K562 (cell line): Measurements from ENCODE around the gene BCL2L13. TPM values are rescaled to one million over a fixed set of nuclear protein-coding genes. Genes with fewer than 3 reads are reported as not detected.

Experiments used
- ATAC-seq: fragments of 200-7000 bp; cut with Tn5 transposase; 3 replicates; pipeline ENCODE4 v1.9.1; 2020; ENCODE audit warnings: moderate library complexity
- BruUV-seq: library from RNA; stranded (reverse); fragments of 400-500 nt; replicated peaks from 2 replicates; lab custom pipeline; 2021; lab: Mats Ljungman, UMichigan
- CTCF ChIA-PET: fragments of 300-600 bp; formaldehyde crosslinking; extraction: SDS; loops from one replicate; lab custom pipeline; 2021; ENCODE audit warnings: low intra/inter-chr PET ratio; lab: Yijun Ruan, JAX
- POLR2A ChIA-PET: fragments of 300-600, 350-650 bp; sonication (Branson Sonifier 250); formaldehyde crosslinking; extraction: SDS; loops from one replicate; lab custom pipeline; 2021; ENCODE audit warnings: antibody characterized with exemption, inconsistent platforms; lab: Yijun Ruan, JAX
- DNase-seq, 4 experiments: peaks; one replicate each; pipeline versions ENCODE4 v3.0.0 to v3.0.0-alpha.2; 2011 to 2018; ENCODE audit warnings: low spot score in 3 of 4, mixed read lengths in 3 of 4; ENCODE audit errors: extremely low read depth in 1 of 4
- FAIRE-seq: peaks from 2 replicates; lab custom pipeline; 2011; peaks lifted over from hg19 to GRCh38; lab: Jason Lieb, UNC
- H2AFZ ChIP-seq: 2 replicates; pipeline ENCODE4 v1.6.0; 2011; ENCODE audit warnings: low read depth, low read length, control low read depth, inconsistent platforms
- H3K27ac ChIP-seq: fragments of 200-600 bp; 3 replicates; pipeline ENCODE4 v1.8.0; 2011; ENCODE audit warnings: low read depth, mild to moderate bottlenecking, control low read depth, inconsistent platforms, low read length, moderate library complexity, mixed read lengths; ENCODE audit errors: extremely low read depth
- H3K27me3 ChIP-seq, 2 experiments: fragments of 300-600 bp in 1 of 2; 2 replicates in 1 of 2; 3 replicates in 1 of 2; pipeline versions ENCODE4 v1.6.0 to v1.8.0; 2011; ENCODE audit warnings: inconsistent platforms in 2 of 2, low read length in 2 of 2, mild to moderate bottlenecking in 1 of 2, mixed read lengths in 1 of 2, moderate library complexity in 1 of 2; ENCODE audit not compliant: control insufficient read depth in 2 of 2, insufficient read depth in 2 of 2
- H3K36me3 ChIP-seq: fragments of 300-600 bp; 3 replicates; pipeline ENCODE4 v1.8.0; 2011; ENCODE audit warnings: mild to moderate bottlenecking, low read length, inconsistent platforms; ENCODE audit not compliant: control insufficient read depth, insufficient read depth
- H3K4me1 ChIP-seq, 2 experiments: fragments of 200-600 bp in 1 of 2; replicated peaks in 1 of 2; 2 replicates in 1 of 2; 3 replicates in 1 of 2; pipeline versions ENCODE4 v1.5.1 to v1.8.0; 2011; ENCODE audit warnings: inconsistent platforms in 2 of 2, low read length in 2 of 2, mild to moderate bottlenecking in 1 of 2, mixed read lengths in 1 of 2, moderate library complexity in 1 of 2; ENCODE audit not compliant: control insufficient read depth in 2 of 2, insufficient read depth in 2 of 2
- H3K4me2 ChIP-seq: 2 replicates; pipeline ENCODE4 v1.6.1; 2011; ENCODE audit warnings: low read length, control low read depth, inconsistent platforms, mixed read lengths; ENCODE audit not compliant: insufficient read depth
- H3K4me3 ChIP-seq: fragments of 200-600 bp; sonication (generic), shearing (Covaris generic); 2 replicates; pipeline ENCODE4 v1.5.1; 2016; ENCODE audit warnings: control low read depth, inconsistent platforms
- H3K79me2 ChIP-seq: fragments of 200-600 bp; 3 replicates; pipeline ENCODE4 v1.8.0; 2011; ENCODE audit warnings: low read length, inconsistent platforms; ENCODE audit not compliant: control insufficient read depth, insufficient read depth
- H3K9ac ChIP-seq, 2 experiments: 2 replicates each; pipeline versions ENCODE4 v1.6.0 to v1.6.1; 2011; ENCODE audit warnings: low read depth in 2 of 2, low read length in 2 of 2, control low read depth in 1 of 2, inconsistent platforms in 1 of 2, mild to moderate bottlenecking in 1 of 2, mixed read lengths in 1 of 2; ENCODE audit not compliant: insufficient read depth in 1 of 2
- H3K9me1 ChIP-seq: one replicate; pipeline ENCODE4 v1.6.0; 2011; ENCODE audit warnings: inconsistent platforms, mild to moderate bottlenecking, low read length, moderate library complexity; ENCODE audit not compliant: control insufficient read depth, insufficient read depth
- H3K9me3 ChIP-seq: replicated peaks from 2 replicates; pipeline ENCODE4 v1.5.1; 2011; ENCODE audit warnings: low read depth, low read length, inconsistent platforms; ENCODE audit not compliant: control insufficient read depth, insufficient read depth
- H4K20me1 ChIP-seq: replicated peaks from 2 replicates; pipeline ENCODE4 v1.6.1; 2011; ENCODE audit warnings: low read length, inconsistent platforms, mixed read lengths; ENCODE audit not compliant: control insufficient read depth, insufficient read depth
- ATF7 ChIP-seq: fragments of 450-650 bp; IDR thresholded peaks from 2 replicates; pipeline ENCODE4 v1.7.1; 2014; ENCODE audit warnings: mild to moderate bottlenecking, moderate library complexity
- BCL6 ChIP-seq: fragments of 250-450 bp; sonication (Bioruptor Pico); IDR thresholded peaks from 2 replicates; pipeline ENCODE4 v1.4.0; 2020
- CTBP1 ChIP-seq: fragments of 450-650 bp; IDR thresholded peaks from 2 replicates; pipeline ENCODE4 v1.6.1; 2016; ENCODE audit warnings: borderline replicate concordance
- DDX20 ChIP-seq: fragments of 450-650 bp; IDR thresholded peaks from 2 replicates; pipeline ENCODE4 v1.6.1; 2016; ENCODE audit warnings: missing genetic modification characterization, low read depth, mild to moderate bottlenecking, missing compliant biosample characterization, moderate library complexity
- HMG20A ChIP-seq: fragments of 450-650 bp; formaldehyde crosslinking; conservative IDR thresholded peaks from 2 replicates; pipeline ENCODE4 v1.4.0; 2020; ENCODE audit warnings: mild to moderate bottlenecking, mixed read lengths
- KDM4B ChIP-seq, 2 experiments: fragments of 450-650 bp in 1 of 2; sonication (generic) in 1 of 2; IDR thresholded peaks; 2 replicates each; pipeline ENCODE4 v1.6.1; 2016 to 2017; ENCODE audit warnings: borderline replicate concordance in 2 of 2, antibody characterized with exemption in 1 of 2, low read depth in 1 of 2, mild to moderate bottlenecking in 1 of 2
- MBD2 ChIP-seq: sonication (generic); IDR thresholded peaks from 2 replicates; pipeline ENCODE4 v1.6.1; 2016; ENCODE audit warnings: low read depth, borderline replicate concordance
- PCBP1 ChIP-seq: fragments of 200-400 bp; formaldehyde crosslinking; IDR thresholded peaks from 2 replicates; pipeline ENCODE4 v1.6.1; 2018; ENCODE audit warnings: mild to moderate bottlenecking, low read depth, low read length; ENCODE audit not compliant: poor library complexity, severe bottlenecking
- POLR3G ChIP-seq: IDR thresholded peaks from 2 replicates; pipeline ENCODE4 v1.6.1; 2011; ENCODE audit not compliant: insufficient read length, insufficient replicate concordance; ENCODE audit errors: extremely low read depth
- PURB ChIP-seq: sonication (generic); formaldehyde crosslinking; IDR thresholded peaks from 2 replicates; pipeline ENCODE4 v1.9.0; 2021; ENCODE audit warnings: low read depth, mild to moderate bottlenecking, missing genetic modification reagents
- RBM14 ChIP-seq: fragments of 200-400 bp; formaldehyde crosslinking; IDR thresholded peaks from 2 replicates; pipeline ENCODE4 v1.6.1; 2018; ENCODE audit warnings: low read depth, mild to moderate bottlenecking, low read length, moderate library complexity, borderline replicate concordance; ENCODE audit not compliant: insufficient read depth
- WHSC1 ChIP-seq: IDR thresholded peaks from one replicate; pipeline ENCODE4 v1.6.1; 2012; ENCODE audit warnings: low read length, control low read depth, inconsistent platforms
- ZNF212 ChIP-seq: fragments of 450-650 bp; formaldehyde crosslinking; IDR thresholded peaks from 2 replicates; pipeline ENCODE4 v1.4.0; 2020; ENCODE audit warnings: mild to moderate bottlenecking
- ZNF282 ChIP-seq: sonication (generic); formaldehyde crosslinking; IDR thresholded peaks from 2 replicates; pipeline ENCODE4 v1.8.1; 2023; ENCODE audit warnings: missing genetic modification reagents
- WGBS: fragments of 100-300 bp; shearing (Covaris generic); methylation state at CpG from one replicate; pipeline ENCODE4 v1.1.6; 2016; ENCODE audit warnings: low coverage, mixed read lengths; ENCODE audit not compliant: insufficient coverage; ENCODE audit errors: missing lambda C conversion rate; 5-methylcytosine and 5-hydroxymethylcytosine counted together
- in situ Hi-C: fragments of 300-500 bp; cut with MboI; formaldehyde crosslinking; loops from 4 replicates; pipeline ENCODE4 v1.15.0; 2018; ENCODE audit warnings: inconsistent platforms, mixed read lengths
- intact Hi-C: fragments of 100-400 bp; cut with micrococcal nuclease; formaldehyde crosslinking; loops from 2 replicates; pipeline ENCODE4 v1.14.2; 2022
- polyA plus RNA-seq, 8 experiments: library from polyadenylated mRNA; depleted of rRNA in 4 of 8; stranded (reverse) in 5 of 8; unstranded in 3 of 8; fragments of >200 nt; fragmentation: Nextera tagmentation in 2 of 8; fragmentation: Illumina TruSeq in 1 of 8; extraction: Ambion mirVana in 2 of 8; extraction: Trizol in 1 of 8; gene quantifications; 2 replicates each; pipeline versions ENCODE4 v1.2.1 to v1.2.3, GENCODE V29; 2011 to 2014; ENCODE audit warnings: inconsistent platforms in 1 of 8, missing spikeins in 1 of 8
- total RNA-seq, 7 experiments: library from RNA; depleted of rRNA in 6 of 7; stranded (reverse); fragments of >200 nt in 6 of 7; fragmentation: Illumina TruSeq in 2 of 7; extraction: Trizol in 2 of 7; gene quantifications; 2 replicates each; pipeline versions ENCODE4 v1.2.1 to v1.2.3, GENCODE V29; 2011 to 2021; ENCODE audit warnings: low replicate concordance in 1 of 7
- TF ChIP-seq, protein P1 (sequence below): fragments of 250-450 bp; sonication (Bioruptor Pico); IDR thresholded peaks from 2 replicates; pipeline ENCODE4 v1.8.0; 2022; ENCODE audit warnings: inconsistent platforms
- TF ChIP-seq, protein P2 (sequence below): fragments of 450-650 bp; IDR thresholded peaks from 2 replicates; pipeline ENCODE4 v1.6.1; 2017; ENCODE audit warnings: mild to moderate bottlenecking, moderate library complexity
- TF ChIP-seq, protein P3 (sequence below): fragments of 450-650 bp; IDR thresholded peaks from 2 replicates; pipeline ENCODE4 v1.6.1; 2016; ENCODE audit warnings: low read depth, mild to moderate bottlenecking, moderate library complexity
- TF ChIP-seq, protein P4 (sequence below): fragments of 450-650 bp; IDR thresholded peaks from 2 replicates; pipeline ENCODE4 v1.6.1; 2016

BCL2L13 gene
- total and polyA plus RNA-seq, 9 of the 15 experiments (the other 6 are each of a cell fraction or from before 2014, with no cell fraction given) = 41.5 to 63.4 (median 56.5) TPM

DNA sequence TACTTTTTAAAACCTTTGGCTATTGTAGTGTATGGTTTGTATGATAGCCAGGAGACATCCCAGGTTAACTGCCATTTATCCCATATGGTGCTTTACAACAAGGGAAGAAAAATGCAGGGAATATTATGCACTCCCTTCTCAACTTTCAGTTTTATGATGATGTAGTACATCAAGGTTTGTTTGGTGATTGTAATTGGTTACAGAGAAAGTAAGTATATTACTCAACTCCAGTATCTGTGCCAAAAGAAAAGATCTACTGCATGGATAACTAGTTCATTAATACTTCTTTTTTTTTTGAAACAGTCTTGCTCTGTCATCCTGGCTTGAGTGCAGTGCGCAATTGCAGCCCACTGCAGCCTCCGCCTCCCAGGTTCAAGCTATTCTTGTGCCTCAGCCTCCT, 65.3 kb downstream of the BCL2L13 start (continued):
- TF ChIP-seq RBM14 (no peak), BCL6 (no peak), CTBP1 (no peak), DDX20 (no peak), KDM4B (IDR thresholded peaks at IDR 0.05; ENCODE audit: borderline replicate concordance in 2 of 2, low read depth in 1 of 2) (no peak), POLR3G (no peak)

- ATAC-seq = no peak; the same call in 2 of the 3 replicates
- no peak for FAIRE-seq
- ChIA-PET POLR2A (interaction anchor here (1.0 to 2.0 kb wide), 2 partner anchors 9 to 24 kb away, joined by 5 to 7 read pairs; no protein-coding TSS in a partner anchor), CTCF (no interaction called here)
- no peak for DNase-seq
- Histone ChIP-seq H3K9me3 (no peaks in the 10 kb centered on the region), H3K27ac (no peak overlapping the region), H3K9ac (no peak overlapping the region), H3K36me3 (peaks cover 44% of the 10 kb centered on the region; the same call in 2 of the 3 replicates), H3K27me3 (no peaks in the 10 kb centered on the region), H3K9me1 (no peaks in the 10 kb centered on the region), H3K79me2 (no peaks in the 10 kb centered on the region), H4K20me1 (no peaks in the 10 kb centered on the region), H3K4me1 (0 out of 5 replicates have a peak, but pooled peaks cover 0 to 3% of the 10 kb centered on the region in 2 experiments), H3K4me3 (no peak overlapping the region), H2AFZ (no peak overlapping the region), H3K4me2 (no peak overlapping the region)
- in situ Hi-C loops (no loop called here), intact Hi-C loops (no loop called here)
- 98% methylated on average over 7 of the region's 7 CpGs for WGBS
- BruUV-seq = no TSS peak
- TF ChIP-seq ATF7 (no peak), ZNF282 (CRISPR knock-in tag) (no peak), PCBP1 (no peak), WHSC1 (no peak), ZNF212 (CRISPR knock-in tag) (no peak), PURB (no peak), MBD2 (no peak), HMG20A (no peak)
- TF ChIP-seq, protein P1, sequence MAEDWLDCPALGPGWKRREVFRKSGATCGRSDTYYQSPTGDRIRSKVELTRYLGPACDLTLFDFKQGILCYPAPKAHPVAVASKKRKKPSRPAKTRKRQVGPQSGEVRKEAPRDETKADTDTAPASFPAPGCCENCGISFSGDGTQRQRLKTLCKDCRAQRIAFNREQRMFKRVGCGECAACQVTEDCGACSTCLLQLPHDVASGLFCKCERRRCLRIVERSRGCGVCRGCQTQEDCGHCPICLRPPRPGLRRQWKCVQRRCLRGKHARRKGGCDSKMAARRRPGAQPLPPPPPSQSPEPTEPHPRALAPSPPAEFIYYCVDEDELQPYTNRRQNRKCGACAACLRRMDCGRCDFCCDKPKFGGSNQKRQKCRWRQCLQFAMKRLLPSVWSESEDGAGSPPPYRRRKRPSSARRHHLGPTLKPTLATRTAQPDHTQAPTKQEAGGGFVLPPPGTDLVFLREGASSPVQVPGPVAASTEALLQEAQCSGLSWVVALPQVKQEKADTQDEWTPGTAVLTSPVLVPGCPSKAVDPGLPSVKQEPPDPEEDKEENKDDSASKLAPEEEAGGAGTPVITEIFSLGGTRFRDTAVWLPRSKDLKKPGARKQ = no peak
- TF ChIP-seq, protein P2, sequence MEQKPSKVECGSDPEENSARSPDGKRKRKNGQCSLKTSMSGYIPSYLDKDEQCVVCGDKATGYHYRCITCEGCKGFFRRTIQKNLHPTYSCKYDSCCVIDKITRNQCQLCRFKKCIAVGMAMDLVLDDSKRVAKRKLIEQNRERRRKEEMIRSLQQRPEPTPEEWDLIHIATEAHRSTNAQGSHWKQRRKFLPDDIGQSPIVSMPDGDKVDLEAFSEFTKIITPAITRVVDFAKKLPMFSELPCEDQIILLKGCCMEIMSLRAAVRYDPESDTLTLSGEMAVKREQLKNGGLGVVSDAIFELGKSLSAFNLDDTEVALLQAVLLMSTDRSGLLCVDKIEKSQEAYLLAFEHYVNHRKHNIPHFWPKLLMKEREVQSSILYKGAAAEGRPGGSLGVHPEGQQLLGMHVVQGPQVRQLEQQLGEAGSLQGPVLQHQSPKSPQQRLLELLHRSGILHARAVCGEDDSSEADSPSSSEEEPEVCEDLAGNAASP = no peak
- TF ChIP-seq, protein P3, sequence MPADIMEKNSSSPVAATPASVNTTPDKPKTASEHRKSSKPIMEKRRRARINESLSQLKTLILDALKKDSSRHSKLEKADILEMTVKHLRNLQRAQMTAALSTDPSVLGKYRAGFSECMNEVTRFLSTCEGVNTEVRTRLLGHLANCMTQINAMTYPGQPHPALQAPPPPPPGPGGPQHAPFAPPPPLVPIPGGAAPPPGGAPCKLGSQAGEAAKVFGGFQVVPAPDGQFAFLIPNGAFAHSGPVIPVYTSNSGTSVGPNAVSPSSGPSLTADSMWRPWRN = no peak
- TF ChIP-seq, protein P4, sequence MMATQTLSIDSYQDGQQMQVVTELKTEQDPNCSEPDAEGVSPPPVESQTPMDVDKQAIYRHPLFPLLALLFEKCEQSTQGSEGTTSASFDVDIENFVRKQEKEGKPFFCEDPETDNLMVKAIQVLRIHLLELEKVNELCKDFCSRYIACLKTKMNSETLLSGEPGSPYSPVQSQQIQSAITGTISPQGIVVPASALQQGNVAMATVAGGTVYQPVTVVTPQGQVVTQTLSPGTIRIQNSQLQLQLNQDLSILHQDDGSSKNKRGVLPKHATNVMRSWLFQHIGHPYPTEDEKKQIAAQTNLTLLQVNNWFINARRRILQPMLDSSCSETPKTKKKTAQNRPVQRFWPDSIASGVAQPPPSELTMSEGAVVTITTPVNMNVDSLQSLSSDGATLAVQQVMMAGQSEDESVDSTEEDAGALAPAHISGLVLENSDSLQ = no peak
These were observed 67.0 kb downstream of the BCL2L13 start for GRCh38 chr22:17705546-17705945.
